GM12878 (cell line): Measurements from ENCODE around the gene CD300A.

Source experiments
- EZH2 ChIP-seq: IDR thresholded peaks from 2 replicates; pipeline ENCODE4 v1.6.1; 2012; ENCODE audit warnings: low read depth, mild to moderate bottlenecking, control low read depth, inconsistent platforms, low read length, borderline replicate concordance; ENCODE audit not compliant: control insufficient read depth
- POLR2AphosphoS5 ChIP-seq: IDR thresholded peaks from 2 replicates; pipeline ENCODE4 v1.6.1; 2011; ENCODE audit warnings: mild to moderate bottlenecking, low read length, inconsistent platforms
- YY1 ChIP-seq: IDR thresholded peaks from 2 replicates; pipeline ENCODE4 v1.6.1; 2011; ENCODE audit warnings: low read depth, mild to moderate bottlenecking, low read length
- ZNF207 ChIP-seq: fragments of 450-650 bp; IDR thresholded peaks from 2 replicates; pipeline ENCODE4 v1.6.1; 2014; ENCODE audit warnings: antibody characterized with exemption, mild to moderate bottlenecking, borderline replicate concordance

- TF ChIP-seq YY1 (no peak), EZH2 (no peak), ZNF207 (no peak), POLR2AphosphoS5 (no peak)
These were observed 61.3 kb downstream of the CD300A start for GRCh38 chr17:74527756-74528155.
